Testis (tissue), 2 donors: ENCODE results near the gene PRND.

Source experiments
- CTCF ChIP-seq, 3 experiments: fragments of 450-650 bp in 2 of 3; fragments of 200-600 bp in 1 of 3; sonication (generic) in 1 of 3; IDR thresholded peaks; one replicate each; pipeline ENCODE4 v1.5.1; 2016 to 2019; ENCODE audit warnings: antibody characterized with exemption in 3 of 3, mild to moderate bottlenecking in 2 of 3, moderate library complexity in 1 of 3
- POLR2A ChIP-seq: fragments of 450-650 bp; IDR thresholded peaks from one replicate; pipeline ENCODE4 v1.6.1; 2017; ENCODE audit warnings: antibody characterized with exemption, mild to moderate bottlenecking, moderate library complexity

DNA sequence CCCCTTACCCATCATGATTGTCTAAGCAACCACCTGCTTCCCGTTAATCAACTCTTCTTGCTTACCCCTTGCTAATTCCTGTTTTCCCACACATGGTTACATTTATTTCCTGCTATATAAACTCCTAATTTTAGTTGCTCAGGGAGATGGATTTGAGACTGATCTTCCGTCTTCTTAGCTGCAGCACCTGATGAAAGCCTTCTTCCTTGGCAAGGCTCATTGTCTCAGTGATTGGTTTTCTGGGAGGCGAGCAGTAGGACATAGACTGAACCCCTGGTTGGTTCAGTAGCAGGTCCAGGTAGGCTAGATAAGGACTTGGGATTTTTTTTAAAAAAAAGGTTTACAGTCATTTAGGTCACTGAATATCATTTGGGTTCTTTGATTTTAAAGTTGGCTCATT lies 50.4 kb downstream of the PRND start:
- TF ChIP-seq CTCF (IDR thresholded peaks at IDR 0.05): no peak
- TF ChIP-seq POLR2A: no peak
